GM12891 (cell line): ENCODE results near the gene FAM107A.

Experiments used
- POLR2A ChIP-seq: IDR thresholded peaks from 2 replicates; pipeline ENCODE4 v1.6.1; 2011; ENCODE audit warnings: low read depth, low read length, control low read depth
- POLR2AphosphoS5 ChIP-seq: IDR thresholded peaks from 2 replicates; pipeline ENCODE4 v1.6.1; 2011; ENCODE audit warnings: low read depth, low read length, control low read depth

DNA sequence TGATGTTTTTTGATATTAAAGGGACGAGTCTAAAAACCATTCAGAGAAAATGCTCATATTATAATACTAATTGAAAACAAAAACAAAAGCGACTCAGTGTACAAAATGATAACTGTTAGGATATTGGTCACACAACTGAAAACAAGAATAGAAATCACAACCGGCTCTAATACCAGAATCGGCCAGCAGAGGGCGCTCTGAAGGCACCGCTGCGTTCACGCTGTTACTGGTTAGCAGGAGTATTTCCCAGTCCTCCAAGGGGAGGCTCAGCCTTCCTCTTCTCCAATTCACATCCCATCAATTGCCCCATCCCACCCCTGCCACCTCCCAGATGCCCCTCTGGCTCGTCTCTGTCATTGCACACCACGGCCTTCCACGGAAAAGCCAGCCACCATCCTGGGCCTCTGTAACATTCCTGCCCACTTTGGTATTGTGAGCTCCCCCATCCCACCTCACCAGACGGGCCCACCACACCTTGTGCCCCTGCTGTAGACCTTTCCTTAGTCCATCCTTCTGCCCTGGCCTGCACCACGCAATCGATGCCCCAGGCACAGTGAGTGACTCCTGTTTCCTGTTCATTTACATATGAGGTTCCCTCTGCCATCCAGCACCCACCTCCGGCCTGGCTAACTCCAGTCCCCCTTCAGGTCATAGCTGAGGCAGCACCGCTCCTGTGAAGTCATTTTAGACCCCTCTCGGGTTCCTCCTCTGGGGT is 8.5 kb downstream of the FAM107A start:
- TF ChIP-seq POLR2A (no peak), POLR2AphosphoS5 (no peak)
